GM20431 (cell line): ENCODE measurements around the gene PSD4.

Experiments
- in situ Hi-C: fragments of 300-500 bp; cut with MseI, MboI; formaldehyde crosslinking; loops from one replicate; pipeline ENCODE4 v1.15.0; 2020; ENCODE audit warnings: low sequenced_read_pairs; ENCODE audit not compliant: unreplicated experiment

The PSD4 gene

GRCh38 chr2:113200736-113201490 lies 27.1 kb downstream of the PSD4 start:
- in situ Hi-C loops, result no loop called here

GRCh38 chr2:113201496-113202304 lies 27.9 kb downstream of the PSD4 start:
- in situ Hi-C loops, result no loop called here

GRCh38 chr2:113202305-113203216 lies 28.8 kb downstream of the PSD4 start:
- in situ Hi-C loops, result no loop called here

DNA sequence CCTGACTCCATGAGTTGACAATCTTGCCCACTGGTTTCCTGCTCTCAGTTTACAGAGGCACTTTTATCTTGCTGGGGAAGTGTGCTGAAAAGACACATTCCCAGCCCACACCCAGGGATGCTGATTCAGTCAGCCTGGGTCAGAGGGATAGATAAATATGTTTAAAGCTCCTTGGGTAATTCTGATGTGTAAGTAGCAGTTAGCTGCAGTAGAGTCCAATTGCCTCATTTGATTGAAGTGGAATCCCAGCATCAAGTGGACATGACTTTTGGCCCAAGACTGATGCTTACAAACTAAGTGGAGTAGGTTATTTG lies 29.4 kb downstream of the PSD4 start:
- in situ Hi-C loops, result no loop called here

DNA sequence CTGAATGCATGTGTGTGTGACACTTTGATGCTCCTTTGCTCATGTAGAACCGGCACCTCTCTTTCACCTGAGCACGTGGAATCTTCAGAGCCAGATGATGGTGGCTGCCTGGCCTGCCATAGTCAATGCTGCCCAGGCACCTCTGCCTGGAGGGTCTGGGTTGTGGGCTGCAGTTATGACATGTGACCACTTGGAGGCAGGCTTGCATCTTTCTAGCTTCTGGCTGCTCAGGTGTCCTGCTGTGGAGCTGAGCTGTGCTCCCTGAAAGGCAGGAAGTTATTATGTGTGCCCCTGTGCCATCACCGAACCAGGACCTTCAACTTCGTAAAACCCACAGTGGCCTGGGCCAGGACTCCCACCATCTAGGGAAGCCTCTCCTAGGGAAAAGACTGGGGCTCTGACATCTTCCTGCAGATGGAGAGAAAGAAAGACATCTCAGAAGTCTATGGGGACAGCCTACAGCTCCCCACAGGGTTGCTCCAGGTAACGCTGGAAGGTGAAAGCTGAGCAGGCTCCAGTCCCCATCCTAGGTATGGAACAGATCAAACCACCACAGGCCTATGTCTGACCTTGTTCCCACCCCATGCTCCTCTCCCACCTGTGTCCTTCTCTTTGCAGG lies 30.2 kb downstream of the PSD4 start:
- in situ Hi-C loops, result no loop called here

GRCh38 chr2:113206251-113206650 lies 32.5 kb downstream of the PSD4 start:
- in situ Hi-C loops, result no loop called here

DNA sequence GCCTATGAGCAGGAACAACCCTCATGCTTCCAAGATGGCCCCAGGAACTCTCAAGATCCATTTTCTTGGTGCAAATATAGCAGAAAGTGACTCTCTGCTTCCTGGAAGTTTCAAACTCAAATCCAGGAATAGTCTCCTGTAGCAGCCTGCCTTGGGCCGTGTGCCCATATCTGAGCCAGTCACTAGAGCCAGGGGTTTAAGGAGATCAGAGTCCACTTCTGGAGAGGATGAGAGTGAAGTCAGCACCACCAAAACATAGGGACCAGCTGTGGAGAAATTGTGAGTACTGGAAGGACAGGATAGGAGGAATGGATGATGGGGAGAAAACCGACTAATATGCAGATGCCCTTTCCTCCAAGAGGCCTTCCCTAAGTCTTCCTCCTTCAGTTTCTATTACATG lies 33.2 kb downstream of the PSD4 start:
- in situ Hi-C loops, result no loop called here

- in situ Hi-C loops, result no loop called here
Observed at GRCh38 chr2:113208396-113208795, 34.6 kb downstream of the PSD4 start.

DNA sequence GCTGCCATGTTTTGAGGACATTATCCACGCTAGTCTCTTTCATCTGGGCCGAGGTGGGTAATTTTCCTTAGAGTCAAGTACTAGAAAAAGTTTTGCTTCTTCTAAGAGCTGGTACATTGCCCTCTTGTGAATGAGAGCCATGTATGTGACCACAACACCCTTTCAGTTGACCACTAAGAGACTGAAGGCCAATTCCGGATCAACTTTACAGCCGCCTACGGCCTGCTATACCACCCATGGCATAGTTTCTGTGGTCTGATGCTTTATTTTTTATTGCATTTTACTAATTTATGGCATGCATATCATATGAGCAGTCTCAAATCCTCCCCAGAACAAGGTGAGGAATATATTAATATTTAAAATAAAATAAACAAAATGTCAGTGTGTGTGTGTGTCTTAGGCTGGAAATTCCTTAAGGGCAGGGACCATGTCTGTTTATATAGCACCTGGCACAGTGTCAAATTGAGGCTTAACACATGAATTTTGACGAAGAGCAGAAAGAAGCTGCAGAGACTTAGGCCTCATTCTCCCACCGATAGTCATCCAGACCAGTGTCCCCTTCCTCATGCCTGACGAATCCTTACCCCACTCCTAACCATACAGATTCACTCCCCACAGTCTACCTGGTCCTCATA lies 35.4 kb downstream of the PSD4 start:
- in situ Hi-C loops, result no loop called here

DNA sequence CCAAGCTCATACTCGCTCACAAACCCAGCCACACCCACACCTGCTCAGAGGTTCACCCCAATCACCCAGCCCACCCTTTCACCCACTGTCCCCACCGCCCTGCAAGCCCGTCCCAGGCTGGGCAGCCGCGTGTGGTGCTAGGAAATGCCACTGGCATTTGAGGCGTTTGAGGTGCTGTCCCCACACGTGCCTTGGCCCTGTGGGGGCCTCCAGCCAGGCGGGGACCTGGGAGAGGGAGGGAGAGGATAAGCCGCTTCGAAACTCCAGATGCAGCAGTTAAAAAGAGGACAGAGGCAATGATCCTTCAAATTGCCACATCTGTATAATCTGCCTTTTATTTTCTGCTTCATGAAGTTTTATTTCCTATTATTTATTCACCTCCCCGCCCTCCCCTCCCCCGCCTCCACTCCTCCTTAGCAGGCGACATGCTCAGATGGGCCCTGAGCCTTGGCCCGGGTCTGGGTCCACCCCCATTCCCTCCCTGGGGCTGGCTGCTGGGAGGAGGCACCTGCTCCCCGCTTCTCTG lies 35.9 kb downstream of the PSD4 start:
- in situ Hi-C loops, result no loop called here

DNA sequence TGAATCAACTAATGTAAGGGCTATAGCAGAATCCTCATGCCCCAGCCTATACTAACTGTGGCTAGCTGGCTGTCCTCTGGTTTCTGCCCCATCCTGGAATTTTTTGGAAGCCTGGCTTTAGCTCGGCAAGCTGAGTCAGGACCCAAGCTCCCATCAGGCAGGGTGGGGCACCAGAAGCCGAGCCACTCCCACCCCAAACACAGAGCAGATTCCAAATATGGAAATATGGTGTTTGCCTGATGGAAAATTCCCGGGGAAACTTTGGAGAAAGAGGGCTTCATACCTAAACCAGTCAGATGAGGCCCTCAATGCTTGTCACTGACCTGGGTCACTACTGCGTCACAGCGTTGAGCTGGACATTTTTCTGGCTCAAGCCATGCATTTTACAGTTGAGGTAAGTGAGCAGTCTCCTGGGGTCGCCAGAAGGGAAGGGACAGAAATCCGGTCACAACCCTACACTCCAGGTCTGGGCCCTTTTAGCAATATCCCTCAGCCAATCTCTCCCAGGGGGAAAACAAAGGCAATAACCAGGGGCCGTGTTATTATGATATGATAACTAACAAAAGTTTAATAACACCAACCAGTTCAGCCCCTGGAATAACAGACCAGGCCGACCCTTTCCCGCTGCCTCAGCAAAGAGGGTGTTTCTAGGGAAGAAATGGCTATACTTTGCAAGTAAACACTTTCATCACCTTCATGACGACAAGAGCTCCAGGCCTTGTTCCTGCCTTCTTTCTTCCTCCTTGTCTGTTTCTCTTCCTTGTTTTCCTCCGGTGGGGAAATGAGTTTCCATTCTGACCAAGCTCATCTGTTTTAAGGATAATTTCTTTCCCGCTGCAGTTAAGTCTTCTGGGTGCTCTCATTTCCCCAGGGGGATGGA lies 37.7 kb downstream of the PSD4 start:
- in situ Hi-C loops, result no loop called here

DNA sequence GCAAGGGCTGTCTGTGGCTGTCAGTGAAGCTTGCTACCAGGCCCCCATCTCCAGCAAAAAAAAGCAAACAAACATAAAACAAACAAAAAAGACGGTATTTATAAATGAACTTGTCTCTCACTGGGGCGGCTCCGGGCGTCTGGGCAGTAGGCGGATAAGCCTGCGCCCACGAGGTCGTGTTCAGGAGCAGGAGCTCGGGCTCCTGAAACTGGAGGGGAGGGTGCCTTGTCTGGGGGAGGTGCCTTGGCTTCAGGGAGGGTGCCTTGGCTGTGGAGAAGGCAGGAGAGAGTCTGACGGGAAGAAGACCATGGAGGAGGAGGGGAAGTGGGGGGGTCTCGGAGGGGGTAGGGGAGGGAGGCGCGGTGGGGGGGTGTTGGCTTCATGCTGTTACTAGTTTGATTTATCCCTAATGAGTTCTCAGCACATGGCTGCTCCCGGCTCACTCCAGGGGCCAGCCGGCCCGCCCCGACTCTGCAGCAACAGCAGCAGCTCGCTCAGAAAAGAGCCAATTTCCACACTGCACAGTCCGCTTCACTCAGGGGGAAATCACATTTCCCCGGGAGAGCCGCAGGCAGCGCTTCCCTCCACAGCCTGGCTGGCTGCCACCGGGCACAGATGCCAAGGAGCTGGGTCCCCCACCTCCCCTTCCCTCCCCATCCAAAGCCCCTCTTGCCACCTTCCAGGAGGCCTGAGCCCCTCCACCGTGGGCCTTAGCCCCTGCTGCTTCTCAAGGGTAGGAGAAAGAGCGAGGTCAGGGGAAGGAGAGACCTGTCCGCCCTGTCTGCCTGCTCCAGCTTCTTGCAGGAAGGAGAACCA lies 38.7 kb downstream of the PSD4 start:
- in situ Hi-C loops, result no loop called here

- in situ Hi-C loops, result no loop called here
Observed at GRCh38 chr2:113213061-113213930, 39.5 kb downstream of the PSD4 start.

DNA sequence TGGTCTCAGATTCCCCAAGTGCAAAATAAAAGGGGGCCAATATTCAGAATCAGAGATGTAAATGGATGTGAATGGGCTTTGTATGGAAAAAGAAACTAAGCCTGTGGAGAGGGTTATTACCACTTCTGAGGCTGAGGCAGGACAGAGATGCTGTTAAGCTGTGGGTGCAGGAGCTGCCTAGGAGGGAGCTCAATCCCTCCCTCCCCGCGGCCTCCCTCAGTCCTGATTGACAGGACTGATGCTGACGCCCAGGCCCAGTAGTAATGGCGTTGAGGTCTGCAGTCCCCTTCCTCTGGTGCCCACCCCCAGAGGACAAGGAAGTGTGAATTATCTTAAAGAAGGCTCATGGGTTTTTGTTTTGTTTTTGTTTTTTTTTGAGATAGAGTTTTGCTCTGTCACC lies 40.4 kb downstream of the PSD4 start:
- in situ Hi-C loops, result no loop called here

DNA sequence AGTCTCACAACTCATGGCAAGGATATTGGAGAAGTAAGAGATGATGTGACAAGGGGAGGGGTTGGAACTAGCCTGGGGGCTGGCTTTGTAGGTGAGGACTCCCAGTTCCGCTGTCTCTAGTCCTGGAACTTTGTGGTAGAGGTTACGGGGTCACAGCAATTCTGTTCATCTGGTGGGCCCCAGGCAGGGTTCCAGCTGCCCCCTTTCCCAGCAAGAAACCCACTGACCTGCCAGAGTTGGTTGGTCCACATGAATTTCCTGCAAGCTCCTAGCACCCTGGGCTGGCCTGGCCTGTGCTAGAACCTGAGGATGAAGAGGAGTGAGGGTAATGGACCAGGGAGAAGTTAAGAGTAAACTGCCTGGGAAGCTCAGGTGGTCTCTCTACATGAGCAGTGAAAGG lies 41.3 kb downstream of the PSD4 start:
- in situ Hi-C loops, result no loop called here

- in situ Hi-C loops, result no loop called here
Observed at GRCh38 chr2:113216321-113216720, 42.5 kb downstream of the PSD4 start.

DNA sequence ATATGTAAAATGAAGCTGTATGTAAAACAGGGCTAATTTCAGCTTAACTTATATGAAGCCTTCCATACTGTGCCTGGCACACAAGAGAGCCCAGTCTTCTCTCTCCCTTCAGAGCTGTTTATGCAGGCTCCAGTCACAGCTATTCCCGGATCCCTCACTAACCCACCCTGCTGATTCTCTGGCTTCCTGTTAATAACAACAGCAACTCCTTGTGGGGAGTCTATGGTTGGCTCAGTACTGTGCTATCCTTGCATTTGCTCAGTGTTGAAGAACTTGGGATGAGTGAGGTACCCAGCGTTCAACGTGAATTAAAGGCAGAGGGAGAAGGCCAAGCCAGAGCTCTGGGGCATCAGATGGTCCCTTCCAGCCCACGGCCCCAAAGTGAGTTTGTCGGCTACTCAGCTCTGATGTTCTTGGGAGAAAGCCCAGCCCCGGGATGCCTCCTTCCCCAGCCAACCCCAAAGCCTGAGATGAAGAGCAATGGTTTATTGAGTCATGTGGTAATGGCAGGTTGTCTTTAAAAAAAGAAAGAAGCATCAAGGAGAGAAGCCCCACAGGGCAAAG lies 43.2 kb downstream of the PSD4 start:
- in situ Hi-C loops, result no loop called here
